HG02981 (cell line): ENCODE measurements around the gene IFNA2.
"Not testable (repeated sequence)": the region's sequence is repeated elsewhere in the genome, so short reads cannot be mapped to it uniquely, and the experiment has no call there.

Experiments used
- ATAC-seq: cut with Tn5 transposase; IDR thresholded peaks from one replicate; pipeline ENCODE4 v1.9.1; 2021; ENCODE audit warnings: mild to moderate bottlenecking, moderate library complexity; ENCODE audit not compliant: unreplicated experiment

Gene IFNA2

DNA sequence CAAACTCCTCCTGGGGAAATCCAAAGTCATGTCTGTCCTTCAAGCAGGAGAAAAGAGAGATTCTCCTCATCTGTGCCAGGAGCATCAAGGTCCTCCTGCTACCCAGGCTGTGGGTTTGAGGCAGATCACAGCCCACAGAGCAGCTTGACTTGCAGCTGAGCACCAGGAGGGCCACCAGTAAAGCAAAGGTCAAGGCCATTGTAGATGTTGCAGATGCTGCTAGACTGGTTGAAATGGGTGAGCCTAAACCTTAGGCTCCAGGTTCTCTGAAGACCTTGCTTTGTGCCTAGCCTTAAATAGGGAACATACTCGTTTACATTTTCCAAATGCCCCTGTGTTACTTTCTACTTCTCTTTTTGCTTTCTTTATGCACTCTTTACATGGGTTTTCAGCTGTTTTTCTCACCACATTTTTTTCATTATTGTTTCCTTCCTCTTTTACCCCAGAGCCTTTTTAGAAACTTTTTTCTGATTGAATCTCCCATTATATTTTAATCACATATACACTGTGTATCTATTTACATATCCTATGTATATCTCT lies at the start of gene IFNA2:
IFNA2 (minus strand) TSS at position 268 of the 540 bp plus-strand sequence; CDS start at position 199, 69 bp downstream.
- ATAC-seq = no peak

DNA sequence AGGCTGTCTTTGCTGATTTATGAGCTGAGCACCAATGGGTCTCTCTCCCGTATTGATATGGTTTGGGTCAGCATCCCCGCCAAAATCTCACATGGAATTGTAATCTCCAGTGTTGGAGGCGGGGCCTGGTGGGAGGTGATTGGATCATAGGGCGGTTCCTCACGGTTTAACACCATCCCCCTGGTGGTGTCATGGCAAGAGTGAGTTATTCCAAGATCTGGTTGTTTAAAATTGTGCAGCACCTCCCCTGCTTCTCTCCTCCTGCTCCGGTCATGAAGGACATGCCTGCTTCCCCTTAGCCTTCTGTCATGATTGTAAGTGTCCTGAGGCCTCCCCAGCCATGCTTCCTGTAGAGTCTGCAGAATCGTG lies 49.8 kb upstream of the IFNA2 start:
- ATAC-seq = not testable (repeated sequence)

DNA sequence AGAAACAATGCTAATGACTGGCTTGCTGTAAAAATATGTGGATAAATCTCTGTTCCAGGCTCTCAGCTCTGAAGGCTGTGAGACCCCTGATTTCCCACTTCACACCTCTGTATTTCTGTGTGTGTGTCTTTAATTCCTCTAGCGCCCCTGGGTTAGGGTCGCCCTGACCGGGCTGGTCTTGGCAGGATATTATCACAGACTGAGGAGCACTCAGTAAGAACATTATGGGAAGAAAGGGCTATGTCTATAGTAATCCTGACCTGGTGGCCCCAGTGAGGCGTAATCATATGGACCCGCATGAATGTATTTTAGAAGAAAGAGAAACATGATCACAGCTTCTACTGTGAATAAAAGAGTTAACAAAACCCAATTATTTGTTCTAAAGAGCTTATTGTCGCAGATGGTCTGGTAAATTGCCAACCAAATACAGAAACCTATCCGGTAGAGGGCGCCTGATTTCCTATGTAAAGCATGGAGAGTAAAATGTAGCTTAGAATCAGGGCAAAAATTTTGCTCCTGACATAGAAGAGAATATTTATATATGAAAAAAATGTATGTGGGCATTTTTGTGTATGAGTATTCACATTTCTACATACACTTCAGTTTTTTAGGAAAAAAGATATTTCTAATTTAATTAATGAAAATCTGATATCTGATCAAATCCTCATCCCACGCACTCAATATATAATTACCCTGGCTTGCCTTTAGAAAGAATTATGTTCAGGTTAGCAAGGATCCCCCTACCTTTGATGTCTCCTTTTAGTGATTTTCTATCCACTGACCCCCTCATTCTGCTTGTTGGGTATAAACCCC lies 49.2 kb upstream of the IFNA2 start:
- ATAC-seq = no peak

DNA sequence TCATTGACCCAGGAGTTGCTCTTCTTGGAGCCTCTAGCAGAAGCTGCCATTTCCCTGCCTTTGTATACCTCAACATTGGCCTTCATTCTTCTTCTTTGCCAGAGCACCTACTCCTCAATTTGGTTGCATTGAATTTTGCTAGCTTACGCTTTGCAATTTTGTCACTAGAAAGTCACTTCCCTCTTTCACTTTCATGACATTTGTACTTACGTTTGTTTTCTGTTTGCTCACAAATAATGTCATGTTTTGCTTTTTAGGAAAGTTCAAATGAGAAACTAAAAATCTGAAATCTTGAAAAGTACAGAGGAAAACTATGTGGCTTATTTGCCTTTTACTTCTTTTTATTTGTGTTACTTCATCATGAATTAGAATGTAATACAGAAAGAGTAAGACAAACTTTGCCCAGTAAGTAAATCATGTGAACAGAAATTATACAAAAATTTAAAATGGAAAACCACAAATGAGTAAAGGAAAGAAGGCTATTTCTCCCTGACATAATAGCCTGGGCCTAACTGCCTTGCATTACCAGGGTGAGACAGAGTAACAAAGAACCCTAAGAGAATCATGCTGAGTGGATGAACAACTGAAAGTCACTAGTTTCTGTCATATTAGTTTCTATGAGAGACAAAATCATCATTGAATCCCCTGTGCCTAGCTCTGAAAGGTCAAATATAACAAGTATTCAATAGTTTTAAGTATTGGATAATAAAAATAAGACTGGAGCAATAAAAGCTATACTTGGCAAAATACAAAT lies 47.7 kb upstream of the IFNA2 start:
- ATAC-seq = peak; percentile 62

DNA sequence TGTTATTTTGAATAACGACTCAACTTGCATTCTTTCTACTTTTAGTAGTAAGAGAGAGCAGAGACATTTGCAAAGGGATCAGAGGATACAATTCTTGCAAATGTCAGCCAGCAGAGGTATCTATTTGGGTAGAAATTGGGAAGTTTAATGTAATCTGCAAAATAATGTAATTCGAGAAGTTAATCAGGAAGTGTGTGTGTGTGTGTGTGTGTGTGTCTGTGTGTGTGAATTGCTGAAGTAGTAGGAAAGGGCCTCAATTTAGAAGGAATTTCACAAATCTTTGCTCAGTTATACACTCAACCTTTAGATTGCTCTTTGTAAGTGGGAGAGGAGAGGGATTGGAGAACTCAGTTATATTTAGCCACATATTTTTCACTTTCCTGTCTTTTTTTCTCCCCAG lies 44.0 kb upstream of the IFNA2 start:
- no peak for ATAC-seq

DNA sequence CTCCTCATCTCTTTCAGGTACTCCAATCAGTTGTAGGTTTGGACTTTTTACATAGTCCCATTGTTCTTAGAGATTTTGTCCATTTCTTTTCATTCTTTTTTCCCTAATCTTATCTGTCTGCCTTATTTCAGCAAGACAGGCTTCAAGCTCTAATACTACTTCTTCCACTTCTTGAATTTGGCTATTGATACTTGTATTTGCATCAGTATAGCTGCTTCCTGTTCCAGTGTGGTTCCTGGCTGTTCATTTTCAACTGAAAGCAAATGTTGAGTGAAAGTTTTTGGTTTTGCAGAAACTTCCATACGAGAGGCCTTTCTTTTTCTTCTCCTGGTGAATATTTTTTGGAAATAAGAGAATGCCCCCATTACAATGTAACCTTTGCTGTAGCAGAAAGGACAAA lies 43.0 kb upstream of the IFNA2 start:
- ATAC-seq = no peak

DNA sequence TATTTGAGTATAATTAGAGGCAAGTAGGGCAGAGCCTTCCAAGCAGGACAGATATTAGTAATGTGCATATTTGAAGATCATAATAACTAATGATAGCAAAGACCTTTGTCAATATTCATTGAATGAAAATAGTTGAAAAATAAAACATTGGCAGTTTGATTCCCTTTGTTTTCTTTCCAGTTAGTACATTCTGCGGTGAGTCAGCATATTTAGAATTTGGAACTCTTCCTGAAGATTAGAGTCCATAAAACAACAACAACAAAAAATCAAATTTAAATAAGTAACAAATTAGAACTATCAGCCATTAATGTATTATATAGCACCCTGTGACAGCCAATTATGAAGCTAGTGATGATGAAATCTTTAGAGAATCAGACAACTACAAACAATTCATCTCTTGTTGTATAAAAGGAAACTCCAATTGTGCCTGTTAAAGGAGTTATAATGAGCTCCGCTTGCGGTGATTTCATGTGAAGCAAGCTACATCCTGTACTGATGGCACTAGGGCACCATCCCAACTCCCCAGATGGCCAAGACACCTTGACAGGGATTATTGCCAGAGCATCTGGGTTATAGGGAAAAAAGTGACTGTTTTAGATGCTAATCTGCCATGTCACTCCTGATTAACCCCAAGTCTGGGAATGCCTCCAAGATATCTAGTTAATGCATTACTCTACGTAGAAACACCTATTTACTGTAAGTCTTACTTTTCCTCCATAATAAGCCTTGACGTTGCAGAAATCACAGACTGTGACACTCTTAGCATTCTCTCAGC lies 30.5 kb upstream of the IFNA2 start:
- no peak for ATAC-seq

DNA sequence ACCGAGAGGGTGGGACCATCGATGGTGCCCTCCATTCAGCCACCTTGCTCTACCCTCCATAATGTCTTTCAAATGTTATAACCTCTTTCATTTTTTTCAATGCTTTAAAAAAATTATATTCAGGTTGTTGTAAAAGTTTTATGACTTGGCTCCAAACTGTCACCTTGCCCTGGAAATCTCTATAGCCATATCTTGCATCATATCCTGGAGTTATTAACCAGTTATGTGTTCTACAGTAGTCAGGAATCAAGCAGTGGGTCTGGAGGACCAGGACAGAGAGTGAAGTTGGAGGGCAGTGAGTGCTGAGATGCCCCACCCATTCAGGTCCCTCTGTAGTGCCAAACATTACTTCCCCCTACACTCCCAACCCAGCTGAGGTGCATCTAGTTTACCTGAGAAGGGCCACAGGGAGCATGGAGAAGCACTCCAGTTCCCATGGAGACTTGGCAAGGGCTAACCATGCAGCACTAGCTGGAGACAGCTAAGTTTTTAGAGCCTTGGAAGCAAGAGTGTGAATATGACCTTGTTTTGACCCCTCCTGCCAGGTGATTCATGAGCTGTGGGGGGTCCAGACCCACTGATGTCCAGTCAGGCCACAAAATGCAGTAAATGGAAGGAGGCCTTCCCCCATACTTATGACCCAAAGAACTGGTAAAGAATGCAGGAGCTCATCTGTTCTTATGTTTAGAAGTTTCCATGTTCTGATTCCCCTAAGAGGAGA lies 29.2 kb upstream of the IFNA2 start:
- ATAC-seq = no peak

DNA sequence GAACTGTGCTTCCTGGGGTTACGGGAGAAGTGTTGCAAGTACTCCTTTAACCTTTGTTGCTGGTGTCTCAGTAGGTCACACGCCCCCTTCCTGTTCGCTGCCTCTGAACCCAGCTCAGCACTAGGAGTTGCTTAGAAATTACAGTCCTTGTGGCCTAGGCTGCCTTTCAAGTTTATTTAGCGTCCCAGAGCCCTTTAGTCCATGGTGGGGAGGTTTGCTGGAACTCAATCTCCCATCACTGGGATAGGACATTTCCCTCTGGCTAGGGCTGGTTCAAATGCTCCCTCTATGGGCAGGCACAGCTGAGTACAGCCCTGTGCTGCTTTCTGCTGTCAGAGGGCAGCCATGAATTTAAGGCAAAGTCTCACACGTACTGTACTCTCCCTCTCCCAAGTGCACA lies 28.4 kb upstream of the IFNA2 start:
- ATAC-seq = no peak

DNA sequence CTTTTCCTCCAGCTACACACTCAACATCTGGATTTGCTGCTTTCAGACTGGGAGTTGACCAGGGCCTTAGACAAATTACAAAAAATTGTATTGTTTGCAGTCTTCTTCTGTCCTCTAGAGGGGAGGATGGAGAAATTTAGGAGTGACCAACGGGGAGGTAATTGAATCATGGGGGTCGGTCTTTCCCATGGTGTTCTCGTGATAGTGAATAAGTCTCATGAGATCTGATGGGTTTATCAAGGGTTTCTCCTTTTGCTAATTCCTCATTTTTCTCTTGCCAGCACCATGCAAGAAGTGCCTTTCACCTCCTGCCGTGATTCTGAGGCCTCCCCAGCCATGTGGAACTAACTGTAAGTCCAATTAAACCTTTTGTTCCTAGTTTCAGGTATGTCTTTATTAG lies 28.0 kb upstream of the IFNA2 start:
- ATAC-seq = no peak

DNA sequence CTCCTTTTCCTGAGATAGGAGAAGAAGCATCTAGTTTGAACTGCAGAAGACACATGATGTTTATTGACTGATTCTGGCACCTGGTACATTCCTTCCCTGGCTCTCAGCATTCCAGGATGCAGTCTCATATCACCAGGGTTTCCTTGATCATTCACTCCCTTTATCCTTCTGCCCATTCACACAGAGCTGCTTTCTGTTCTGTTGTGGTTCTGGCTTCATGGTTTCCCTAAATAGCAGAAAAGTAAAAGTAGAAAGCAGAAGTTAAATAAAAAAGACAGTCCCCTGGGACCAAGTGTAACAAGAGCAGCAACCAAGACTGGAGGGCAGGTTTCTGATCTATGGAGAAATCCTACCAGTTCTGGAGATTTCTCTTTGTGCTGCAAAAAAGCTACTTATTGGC lies 26.9 kb upstream of the IFNA2 start:
- no peak for ATAC-seq

DNA sequence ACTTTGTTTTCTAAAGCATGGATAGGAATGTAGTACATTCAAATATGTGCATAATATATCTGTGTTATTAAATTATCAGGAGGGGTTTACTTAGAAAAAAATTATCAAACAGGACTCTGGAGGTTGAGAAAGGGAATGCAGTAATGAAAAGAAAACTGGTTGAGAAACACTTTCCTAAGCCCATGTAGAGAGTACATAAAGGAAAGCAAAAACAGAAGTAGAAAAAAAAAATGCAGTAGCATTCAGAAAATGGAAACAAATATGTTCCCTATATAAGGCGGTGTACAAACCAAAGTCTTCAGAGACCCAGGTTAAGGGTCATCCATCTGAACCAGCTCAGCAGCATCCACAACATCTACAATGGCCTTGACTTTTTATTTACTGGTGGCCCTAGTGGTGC lies 23.6 kb upstream of the IFNA2 start, which contains the start of gene IFNA8:
IFNA8 (plus strand) TSS at position 301 of the 400 bp plus-strand sequence; CDS start at position 361, 60 bp downstream.
- no peak for ATAC-seq

DNA sequence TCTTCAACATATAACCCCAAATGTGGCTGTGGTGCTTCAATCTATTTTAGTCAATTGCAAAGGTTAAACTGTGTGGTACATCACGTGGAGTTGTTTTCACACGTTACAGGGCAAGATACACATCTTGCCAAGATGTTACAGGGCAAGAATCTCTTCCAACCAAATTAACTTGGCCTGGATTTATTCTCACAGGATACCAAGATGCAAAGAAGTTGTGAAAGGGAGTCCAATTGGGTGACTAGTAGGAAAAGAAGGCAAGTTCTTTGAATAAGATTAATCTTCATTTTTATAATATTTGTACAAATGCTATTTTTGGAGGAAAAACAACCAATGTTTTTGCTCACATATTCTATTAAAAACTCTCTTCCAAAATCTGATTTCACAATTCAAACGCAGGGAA lies 18.9 kb upstream of the IFNA2 start:
- ATAC-seq = no peak

DNA sequence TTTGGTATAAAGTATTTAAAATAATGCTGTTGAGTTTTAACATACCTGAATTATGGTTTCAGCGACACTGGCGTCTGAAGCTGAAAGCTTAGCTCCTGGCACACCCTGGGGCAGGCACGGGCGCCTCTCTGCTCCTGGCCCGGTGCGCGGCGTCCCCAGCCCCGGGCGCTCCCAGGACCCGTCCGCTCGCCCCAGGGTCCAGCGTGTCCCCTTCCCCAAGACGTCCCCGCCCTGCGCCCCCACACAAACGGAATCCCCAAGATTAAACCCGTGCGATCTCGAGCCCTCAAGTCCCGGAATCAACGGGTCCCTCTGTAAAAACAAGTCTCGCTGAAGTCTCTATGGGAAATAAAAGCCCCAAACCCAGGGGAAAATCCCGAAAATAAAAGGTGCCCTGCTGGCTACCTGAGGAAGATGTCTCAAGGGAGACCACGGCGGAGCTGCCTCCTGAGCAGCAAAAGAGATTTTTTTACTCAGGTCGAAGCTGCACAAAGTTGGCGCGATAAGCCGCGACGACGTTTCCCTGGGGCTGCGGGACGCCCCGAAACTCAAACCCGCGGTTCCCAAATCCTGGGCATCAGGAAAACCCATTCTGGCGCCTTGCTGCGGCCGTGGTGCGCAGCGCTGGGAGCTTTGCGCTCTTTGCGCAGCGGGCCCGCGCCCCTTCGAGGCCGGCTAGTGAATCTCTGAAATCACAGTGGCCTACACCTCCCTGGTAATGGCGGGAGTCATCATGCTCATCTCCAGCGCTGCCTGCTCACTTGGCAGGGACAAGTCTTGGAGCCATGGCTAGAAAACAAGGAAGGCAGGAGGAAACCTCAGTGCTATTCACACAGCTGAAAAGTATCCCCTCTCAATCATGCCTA lies 17.4 kb upstream of the IFNA2 start:
- peak; percentile 52 for ATAC-seq

DNA sequence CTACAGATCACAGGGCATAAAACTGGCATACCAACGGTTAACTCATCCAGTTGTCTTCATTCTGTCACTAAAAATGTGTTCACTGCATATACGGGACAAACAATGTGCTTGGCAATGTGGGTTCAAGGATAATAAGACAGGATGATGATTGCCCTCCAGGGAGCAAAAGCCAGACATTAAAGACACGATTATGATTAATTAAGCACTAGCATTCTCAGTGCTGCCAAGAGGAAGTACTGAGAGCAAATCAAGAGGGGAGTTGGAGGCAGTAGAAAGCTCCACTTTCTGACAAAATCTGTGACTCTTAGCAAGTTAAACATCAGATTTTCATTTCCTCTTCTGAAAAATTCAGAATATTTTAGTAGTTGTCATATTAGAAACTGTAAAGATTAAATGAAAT lies 14.8 kb upstream of the IFNA2 start:
- no peak for ATAC-seq

DNA sequence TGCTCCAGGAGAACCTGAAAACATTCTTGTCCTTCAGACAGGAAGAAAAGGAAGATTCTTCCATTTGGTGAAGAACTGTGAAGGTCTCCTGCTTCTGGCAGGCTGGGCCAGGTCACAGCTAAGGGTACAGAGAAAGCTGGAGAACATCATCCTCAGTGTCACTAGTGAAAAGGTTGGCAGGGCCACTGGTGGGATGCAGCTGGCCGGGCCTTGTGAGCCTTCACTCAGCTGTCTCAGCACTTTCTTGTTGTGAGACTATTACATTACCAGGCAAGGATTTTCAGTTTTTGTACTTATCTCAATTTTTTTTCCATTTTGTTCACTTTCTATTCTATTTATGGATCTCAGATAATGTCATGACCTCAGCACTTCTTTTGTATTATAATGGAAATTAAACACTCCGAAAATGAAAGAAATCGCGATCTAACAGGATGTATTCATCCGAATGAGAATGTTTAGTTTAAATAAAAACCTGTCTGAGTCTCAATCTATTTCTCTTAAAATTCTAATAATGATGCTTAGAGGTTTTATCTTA lies 13.8 kb upstream of the IFNA2 start:
- no peak for ATAC-seq

DNA sequence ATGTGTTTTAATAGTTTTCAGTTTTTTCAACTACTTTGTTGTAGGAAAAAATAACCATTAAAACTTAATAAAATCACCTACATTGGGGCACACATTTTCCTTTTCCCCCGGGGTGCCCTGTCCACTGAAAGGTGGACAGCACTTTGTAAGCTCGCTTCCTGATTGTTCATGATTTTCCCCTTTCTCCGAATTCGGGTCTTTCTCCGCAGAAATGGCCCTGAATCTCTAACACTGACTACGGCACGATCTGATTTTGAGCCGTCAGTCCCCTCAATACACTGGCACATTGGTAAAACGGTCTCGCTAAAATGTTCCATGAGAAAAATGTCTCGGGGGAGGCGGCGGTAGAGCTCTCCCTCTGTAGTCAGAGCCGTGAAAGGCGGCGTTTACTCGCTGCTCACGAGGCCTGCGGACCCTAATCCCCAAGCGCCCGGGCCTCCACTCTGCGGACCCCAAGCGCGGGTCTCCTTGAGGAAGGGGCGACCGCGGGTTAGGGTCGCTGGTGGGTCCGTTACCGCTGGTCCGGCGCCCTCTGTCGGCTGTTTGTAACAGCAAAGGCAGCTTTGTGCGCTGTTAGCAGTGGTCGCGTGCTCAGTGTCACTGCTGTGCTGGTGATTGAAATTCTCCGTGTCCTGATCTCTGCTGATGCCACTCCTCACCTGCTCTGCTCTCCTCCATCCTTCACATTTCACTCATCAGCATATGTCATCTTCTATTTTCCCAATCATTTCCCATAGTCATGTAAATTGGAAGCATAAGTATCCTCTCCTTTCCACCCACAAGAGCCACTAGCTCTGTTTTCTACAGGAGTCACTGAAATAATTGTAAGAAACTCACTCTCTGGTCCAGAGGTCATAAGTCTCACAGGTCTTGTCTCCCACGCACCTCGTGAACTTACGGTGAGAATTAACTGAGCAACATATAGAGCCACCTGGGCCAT lies 10.8 kb upstream of the IFNA2 start:
- ATAC-seq = peak; percentile 70

DNA sequence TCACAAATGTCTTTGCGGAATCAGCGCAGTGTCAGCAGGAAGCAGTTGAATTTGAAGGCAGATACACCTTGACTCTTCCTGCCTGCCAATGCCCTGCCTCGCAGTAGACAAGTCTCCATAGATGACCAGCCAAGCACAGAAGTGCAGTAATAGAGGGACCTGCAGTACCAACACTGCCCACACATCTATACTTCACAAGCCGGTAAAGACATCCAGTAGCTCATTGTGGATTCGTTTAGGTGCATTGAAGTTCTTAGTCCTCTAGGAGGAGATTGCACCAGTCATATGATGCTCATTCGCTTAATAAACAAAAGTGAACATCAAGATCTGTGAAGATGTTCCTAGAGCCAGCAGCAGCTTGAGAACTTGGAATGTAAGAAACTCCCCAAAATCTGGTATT lies 7.1 kb upstream of the IFNA2 start:
- peak; percentile 83 for ATAC-seq
